NCI-H446 (cell line): ENCODE results near the gene C9orf152.
A peak's percentile ranks its signal among the peaks of the same experiment; 100 is the strongest.

ENCODE experiments used
- DNase-seq, 2 experiments: peaks; one replicate each; lab custom pipeline; 2025; lab: John Stamatoyannopoulos, UW

Gene C9orf152

GRCh38 chr9:110180511-110181434 lies 27.2 kb downstream of the C9orf152 start:
- no peak for DNase-seq

DNA sequence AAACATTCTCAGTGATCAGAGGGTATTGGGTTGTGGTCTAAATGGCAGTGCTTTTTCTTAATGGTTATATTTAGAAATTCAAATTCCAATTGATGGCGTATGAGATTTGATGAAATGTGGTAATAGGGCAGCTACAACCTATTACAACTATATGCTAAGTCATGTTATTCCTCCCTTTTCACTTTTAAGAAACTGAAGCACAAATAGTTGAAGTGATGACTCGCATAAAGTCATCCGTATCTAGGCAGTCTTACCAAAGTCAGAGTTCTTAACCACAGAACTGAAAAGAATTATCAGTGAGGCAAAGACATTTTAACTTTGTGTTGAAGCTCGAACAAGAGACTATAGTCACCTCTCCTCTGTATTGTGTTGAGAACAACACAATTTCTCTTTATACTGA lies 28.2 kb downstream of the C9orf152 start:
- DNase-seq = no peak

GRCh38 chr9:110178281-110178680 lies 29.7 kb downstream of the C9orf152 start:
- no peak for DNase-seq

DNA sequence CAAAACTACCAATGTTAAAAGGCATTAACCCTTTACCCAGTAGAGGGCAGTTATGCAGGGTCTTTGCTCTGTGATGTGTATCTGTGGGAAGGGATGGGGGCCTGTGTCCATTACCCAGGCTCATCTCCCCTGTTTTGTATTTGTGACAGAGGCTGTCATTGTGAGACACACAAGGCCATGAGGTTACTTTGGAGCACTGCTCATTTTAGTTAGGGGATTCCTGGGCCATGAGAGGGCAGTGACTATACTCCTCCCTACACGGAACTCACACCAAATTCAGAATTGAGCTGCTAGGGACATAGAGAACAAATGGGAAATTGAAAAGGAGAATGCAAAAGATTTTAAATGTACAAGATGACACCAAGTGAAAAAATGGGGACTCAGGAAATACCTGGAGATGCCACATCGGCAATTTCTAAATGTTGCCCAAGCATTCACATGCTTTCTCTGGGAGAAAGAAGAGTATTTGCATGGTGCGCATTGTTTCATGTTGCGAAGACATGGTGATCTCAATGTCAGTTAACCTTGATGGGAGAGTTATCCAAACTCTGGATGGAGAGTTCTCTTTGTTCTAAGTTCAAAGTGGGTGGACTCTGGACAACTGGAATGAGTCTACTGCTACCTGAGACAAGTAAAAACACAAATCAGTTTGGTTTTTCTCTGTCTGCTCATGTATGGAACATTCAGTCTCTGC lies 32.5 kb downstream of the C9orf152 start:
- no peak for DNase-seq

GRCh38 chr9:110173322-110173642 lies 34.7 kb downstream of the C9orf152 start:
- no peak for DNase-seq

DNA sequence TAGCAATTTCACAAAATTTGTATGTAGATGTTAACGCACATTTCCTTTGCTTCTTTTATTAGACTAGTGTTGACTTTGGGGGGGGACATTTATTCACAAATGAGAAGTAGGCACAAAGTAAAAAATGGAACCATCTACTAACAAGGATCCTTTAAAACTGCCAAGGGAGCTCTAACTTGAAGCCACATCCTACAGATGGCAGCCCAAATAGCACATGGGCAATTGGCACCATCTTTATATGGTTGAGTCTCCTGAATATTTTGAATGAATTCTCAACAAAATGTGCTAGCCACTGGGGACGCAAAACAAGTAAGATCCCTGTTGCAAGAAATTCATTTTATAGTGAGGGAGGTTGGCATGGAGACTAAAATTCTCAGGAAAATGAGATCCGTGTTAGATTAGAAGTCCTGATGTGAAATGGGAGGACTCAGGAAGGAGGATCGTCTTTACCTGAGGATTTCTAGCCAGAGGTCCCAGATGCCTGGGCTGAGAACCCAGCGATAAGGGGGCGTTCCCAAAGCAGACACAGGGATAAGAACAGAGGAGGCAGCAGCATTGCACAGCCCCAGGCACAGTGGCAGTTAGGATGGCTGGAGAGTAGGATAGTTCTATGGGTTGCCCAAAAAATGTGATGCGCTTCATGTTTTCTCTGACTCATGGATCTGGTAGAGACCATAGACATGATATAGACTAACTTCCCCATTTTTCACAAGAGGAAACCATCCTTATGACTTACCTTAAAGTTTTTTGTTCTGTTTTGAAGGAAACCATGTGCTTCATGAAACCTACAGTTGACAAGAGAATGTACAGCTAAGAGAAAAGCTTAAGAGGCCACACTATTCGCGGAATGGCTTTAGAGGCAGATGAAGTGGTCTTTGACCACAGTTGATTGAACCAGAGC lies 37.4 kb downstream of the C9orf152 start:
- DNase-seq = no peak

DNA sequence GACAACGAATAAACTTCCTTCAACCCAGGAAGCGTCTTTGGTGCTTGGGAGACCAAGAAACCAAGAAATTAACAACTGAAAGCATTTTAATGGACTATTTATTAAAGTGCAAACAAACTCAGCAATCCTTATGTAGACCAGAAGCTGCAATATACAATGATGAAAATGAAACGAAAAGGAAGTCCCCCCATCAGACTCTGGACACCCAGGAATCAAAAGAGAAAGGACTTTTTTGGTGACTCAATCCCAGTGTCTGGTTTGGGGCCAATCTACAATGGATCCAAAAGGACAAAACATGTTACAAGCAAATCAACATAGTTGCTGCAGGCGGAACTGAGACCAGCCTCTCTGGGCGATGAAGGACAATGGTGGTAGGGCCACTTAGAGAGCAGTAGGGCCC lies 39.5 kb downstream of the C9orf152 start:
- no peak for DNase-seq

- no peak for DNase-seq
These were observed 46.0 kb downstream of the C9orf152 start for GRCh38 chr9:110161940-110162339.

DNA sequence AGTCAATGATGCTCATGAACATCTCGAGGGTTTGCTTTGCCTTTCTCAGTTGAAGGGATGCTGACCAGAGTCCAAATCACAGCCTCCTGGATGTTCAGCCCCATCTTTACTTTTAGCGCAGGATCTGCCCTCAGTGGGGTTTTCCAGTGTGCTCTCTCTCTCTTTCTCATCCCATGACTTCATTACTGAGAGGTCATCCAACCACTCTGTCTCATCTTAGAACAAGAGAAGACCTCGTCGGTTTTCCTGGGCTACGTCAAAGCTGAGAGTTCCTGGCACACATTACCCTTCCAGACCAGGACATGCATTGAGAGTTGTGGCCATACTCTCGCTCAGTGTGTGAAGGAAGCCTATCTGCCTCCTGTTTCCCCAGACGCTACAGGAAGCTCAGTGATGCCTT lies 47.3 kb downstream of the C9orf152 start:
- no peak for DNase-seq

- no peak for DNase-seq
These were observed 47.8 kb downstream of the C9orf152 start for GRCh38 chr9:110160123-110160522.

DNA sequence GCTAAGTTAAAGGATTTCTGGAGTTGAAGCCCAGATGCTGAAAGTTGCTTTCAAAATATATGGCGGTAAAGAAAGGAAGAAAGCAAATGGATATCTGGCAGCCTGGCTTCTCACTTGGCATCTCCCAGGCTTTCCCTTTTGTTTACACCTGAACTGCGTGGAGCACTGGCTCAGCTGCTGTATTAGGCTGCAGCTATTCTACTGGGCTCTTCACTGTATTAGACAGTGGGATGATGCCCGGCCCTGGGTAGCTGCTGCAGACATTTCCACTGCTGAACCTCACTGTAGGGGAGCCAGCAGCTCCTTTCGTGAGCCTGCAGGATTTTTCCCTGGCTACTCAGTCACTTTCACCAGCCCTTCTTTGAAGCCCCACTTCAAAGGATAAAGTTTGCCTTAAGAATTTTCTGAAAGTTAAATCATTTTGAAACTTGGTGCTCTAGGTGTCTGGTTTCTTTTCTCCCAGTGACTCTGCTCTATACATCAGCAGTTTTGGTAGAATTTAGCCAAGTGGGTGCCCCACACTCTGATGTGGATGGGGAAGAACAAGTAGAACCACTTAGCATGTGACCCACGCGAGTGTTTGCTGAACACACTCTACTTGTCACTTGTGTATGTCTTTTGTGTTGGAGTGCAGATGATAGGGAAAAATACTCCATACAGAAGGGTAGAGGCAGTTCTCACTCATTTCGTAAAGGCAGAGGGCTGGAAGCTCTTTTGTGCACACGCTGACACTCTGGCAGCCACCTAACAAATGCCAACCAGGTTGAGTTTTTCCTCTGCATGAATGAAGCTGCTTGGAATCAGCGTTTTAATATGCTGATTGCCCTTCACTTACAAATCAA lies 49.9 kb downstream of the C9orf152 start:
- DNase-seq = peak in 1 of 2 experiments; percentile 48

- DNase-seq = peak; percentile 18 to 68
These were observed 51.1 kb downstream of the C9orf152 start for GRCh38 chr9:110156902-110157301.

DNA sequence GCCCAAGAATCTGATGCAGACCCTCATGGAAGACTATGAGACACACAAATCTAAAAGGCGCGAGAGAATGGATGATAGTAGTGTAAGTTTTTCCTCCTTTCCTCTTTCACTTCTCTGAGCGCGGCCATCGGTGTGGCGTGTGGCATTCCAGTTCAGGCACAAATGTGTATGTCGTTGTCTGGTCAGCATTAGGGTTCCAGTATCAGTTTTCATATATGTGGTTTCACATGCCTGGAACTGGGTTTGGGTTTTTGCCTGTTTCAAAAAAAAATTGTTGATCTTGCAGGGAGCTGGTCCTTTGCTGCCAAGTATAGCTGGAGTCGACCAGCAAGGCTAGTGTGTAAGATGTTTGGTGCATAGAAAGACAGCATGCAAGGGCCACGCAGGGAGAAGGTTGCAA lies 51.5 kb downstream of the C9orf152 start:
- no peak for DNase-seq

DNA sequence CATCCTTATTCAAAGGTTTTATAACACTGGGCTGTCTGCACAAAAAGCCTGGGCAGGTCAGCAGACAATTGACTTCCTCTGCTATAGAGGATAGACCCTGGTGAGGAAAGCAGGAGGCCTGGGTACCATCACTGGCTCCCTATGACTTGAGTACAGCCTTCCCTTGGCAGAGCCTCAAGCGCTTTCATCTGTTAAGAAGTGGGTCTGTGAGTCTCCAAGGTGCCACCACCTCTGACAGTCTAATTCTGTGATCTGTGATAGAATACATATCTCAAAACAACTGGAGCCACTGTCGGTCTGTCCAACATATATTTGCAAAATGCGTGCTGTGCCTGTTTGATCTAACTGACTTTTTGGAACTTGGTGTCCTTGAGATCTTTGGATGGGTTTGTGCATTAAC lies 52.2 kb downstream of the C9orf152 start:
- DNase-seq = no peak

DNA sequence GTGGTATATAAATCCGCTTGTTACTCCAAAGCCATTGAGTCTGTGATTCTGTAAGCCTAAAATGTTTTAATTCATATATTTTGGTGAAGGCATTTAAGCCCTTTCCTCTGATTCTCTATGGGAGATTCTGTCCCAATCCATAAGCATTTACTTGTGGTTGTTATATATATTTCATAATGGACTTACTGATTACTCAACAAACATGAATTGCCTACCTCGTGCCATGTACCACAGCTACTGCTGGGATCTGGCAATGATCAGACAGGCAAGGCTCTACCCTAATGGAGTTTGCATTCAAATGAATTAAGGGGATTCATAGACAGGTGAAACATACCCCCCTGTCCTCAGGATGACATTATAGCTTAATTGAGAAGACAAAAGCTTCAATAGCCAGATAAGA lies 54.5 kb downstream of the C9orf152 start:
- DNase-seq = no peak

GRCh38 chr9:110152704-110153374 lies 55.1 kb downstream of the C9orf152 start:
- DNase-seq = peak; percentile 5 to 57
